ENCODE data around the gene TRIM73.
"Not testable (repeated sequence)": the region's sequence is repeated elsewhere in the genome, so short reads cannot be mapped to it uniquely, and the experiment has no call there.

The TRIM73 gene

GRCh38 chr7:75415829-75416373 is 20.5 kb downstream of the TRIM73 start:
- DNase-seq: peak; percentile 24

GRCh38 chr7:75416787-75417186 is 21.4 kb downstream of the TRIM73 start:
- DNase-seq: not testable (repeated sequence)

GRCh38 chr7:75418292-75418858 is 22.9 kb downstream of the TRIM73 start:
- not testable (repeated sequence) for DNase-seq

- not testable (repeated sequence) for DNase-seq
Measured at GRCh38 chr7:75419210-75419609, 23.8 kb downstream of the TRIM73 start.

GRCh38 chr7:75419693-75420092 is 24.3 kb downstream of the TRIM73 start:
- DNase-seq: not testable (repeated sequence)

- DNase-seq: not testable (repeated sequence)
Measured at GRCh38 chr7:75420152-75420551, 24.7 kb downstream of the TRIM73 start.

- not testable (repeated sequence) for DNase-seq
Measured at GRCh38 chr7:75421798-75422710, 26.6 kb downstream of the TRIM73 start.

GRCh38 chr7:75423481-75423880 is 28.1 kb downstream of the TRIM73 start:
- DNase-seq: not testable (repeated sequence)

- not testable (repeated sequence) for DNase-seq
Measured at GRCh38 chr7:75439000-75439399, 43.6 kb downstream of the TRIM73 start.

GRCh38 chr7:75442101-75442464 is 46.7 kb downstream of the TRIM73 start:
- not testable (repeated sequence) for DNase-seq

- DNase-seq: not testable (repeated sequence)
Measured at GRCh38 chr7:75442465-75443111, 47.2 kb downstream of the TRIM73 start.

- not testable (repeated sequence) for DNase-seq
Measured at GRCh38 chr7:75449946-75450345, 54.5 kb downstream of the TRIM73 start.

GRCh38 chr7:75452494-75452955 is 57.1 kb downstream of the TRIM73 start:
- not testable (repeated sequence) for DNase-seq

All from DMS 273 treated with DMSO at 0.1 percent for 48 hours (cell line).